GM12873 (cell line): Measurements from ENCODE around the gene TMEM132A.

ENCODE experiments used
- TF ChIP-seq, protein P1 (sequence below): IDR thresholded peaks from 2 replicates; pipeline ENCODE4 v1.5.1; 2012; ENCODE audit warnings: low read depth, mild to moderate bottlenecking, moderate library complexity, low read length, control low read depth; ENCODE audit not compliant: insufficient read depth; ENCODE audit errors: missing control alignments

TMEM132A gene

DNA sequence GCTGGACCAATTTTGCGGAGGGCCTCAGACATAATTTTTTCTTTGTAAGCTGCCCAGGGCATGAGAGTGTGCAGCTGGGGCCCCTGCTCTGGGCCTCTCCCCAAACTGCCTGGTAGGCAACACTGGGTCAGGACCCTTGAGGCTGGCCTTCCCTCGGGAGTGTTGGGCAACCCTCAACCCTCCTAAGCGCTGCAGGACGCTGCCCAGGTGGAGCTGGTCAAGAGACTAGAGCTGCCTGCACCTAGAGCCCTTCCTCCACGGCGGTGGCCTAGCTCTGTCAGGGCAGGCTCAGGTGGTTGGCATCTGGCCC, 505 bp upstream of the TMEM132A start:
- TF ChIP-seq, protein P1, sequence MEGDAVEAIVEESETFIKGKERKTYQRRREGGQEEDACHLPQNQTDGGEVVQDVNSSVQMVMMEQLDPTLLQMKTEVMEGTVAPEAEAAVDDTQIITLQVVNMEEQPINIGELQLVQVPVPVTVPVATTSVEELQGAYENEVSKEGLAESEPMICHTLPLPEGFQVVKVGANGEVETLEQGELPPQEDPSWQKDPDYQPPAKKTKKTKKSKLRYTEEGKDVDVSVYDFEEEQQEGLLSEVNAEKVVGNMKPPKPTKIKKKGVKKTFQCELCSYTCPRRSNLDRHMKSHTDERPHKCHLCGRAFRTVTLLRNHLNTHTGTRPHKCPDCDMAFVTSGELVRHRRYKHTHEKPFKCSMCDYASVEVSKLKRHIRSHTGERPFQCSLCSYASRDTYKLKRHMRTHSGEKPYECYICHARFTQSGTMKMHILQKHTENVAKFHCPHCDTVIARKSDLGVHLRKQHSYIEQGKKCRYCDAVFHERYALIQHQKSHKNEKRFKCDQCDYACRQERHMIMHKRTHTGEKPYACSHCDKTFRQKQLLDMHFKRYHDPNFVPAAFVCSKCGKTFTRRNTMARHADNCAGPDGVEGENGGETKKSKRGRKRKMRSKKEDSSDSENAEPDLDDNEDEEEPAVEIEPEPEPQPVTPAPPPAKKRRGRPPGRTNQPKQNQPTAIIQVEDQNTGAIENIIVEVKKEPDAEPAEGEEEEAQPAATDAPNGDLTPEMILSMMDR, result no peak

DNA sequence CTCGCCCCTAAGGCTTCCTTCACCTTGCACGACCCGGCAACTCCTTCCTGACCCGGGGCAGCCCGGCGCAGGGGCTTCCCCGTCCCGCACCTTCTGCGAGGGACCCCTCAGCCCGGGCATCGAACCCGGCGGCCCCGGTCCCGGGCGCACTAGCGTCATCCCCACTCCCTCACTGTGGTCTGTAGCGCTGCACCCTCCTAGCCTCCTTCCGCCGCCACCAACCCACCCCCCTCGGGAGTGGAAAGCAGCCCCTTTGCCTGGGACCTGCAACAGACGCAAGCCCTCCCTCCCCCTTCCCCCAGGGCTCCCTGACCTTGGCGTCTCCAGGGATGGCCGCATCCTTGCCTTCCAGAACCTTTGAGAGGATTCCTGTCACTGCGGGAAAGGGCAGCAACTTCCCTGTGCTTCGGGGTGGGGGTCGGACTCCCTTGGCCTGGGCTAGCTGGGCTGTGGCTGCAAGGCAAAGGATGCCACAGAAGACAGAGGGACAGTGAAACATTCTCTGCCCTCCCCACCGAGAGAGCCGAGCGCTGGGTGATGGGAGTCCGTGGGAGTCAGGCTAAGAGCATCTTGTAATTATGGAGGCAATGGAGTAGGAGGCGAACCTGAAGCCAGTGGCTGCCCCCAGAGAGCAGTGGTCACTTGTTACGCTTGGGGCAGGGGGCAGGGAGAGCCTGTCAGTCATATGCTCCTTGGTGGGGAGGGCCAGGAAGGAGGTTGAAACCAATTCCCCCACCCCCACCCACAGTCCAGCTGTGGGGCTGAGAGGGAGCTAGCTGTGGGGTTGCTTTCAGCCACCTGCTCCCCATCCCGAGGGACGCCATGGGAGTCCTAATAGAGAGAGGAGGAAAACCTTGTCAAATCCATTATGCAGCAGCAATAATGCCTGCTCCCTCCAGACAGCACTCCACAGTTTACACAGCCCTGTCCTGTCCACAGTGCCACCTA, 920 bp downstream of the TMEM132A start:
- TF ChIP-seq, protein P1, result no peak

DNA sequence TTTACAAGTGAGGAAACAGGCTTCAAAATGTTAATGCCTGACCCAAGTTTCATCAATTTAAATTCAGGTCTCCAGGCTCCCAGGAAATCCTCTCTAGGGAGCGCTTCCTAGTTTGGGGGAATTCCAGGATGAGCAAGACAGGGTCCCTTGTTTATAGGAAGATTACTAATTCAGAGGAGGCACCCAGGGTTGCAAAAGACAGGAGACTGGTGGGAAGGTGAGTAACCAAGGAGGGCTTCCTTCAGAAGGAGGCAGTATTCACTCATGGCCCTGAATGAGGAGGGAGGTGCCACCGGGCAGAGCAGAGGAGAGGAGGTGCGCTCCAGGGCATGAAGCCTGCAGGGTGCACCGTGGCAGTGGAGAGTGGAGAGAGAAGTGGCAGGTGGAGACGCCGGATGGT, 1.6 kb downstream of the TMEM132A start:
- TF ChIP-seq, protein P1, result no peak

DNA sequence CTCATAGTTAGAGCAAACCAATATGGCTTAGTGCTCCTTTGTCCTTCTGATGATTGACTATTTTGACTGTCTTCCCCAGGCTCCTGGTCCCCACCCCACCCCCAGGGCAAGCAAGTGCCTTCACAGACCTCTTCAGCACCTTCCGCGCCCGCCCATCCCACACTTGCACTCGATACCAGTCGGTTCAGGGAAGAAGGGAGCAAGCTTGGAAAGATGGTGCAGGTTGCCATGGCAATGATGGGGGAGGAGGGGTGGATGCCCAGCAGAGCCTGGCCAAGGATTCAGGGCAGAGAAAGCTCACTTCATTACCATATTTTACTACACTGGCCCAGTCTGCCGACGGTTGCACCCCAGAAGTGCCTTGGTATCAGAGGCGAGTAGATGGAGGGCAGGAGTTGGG, 2.2 kb downstream of the TMEM132A start:
- TF ChIP-seq, protein P1, result no peak

DNA sequence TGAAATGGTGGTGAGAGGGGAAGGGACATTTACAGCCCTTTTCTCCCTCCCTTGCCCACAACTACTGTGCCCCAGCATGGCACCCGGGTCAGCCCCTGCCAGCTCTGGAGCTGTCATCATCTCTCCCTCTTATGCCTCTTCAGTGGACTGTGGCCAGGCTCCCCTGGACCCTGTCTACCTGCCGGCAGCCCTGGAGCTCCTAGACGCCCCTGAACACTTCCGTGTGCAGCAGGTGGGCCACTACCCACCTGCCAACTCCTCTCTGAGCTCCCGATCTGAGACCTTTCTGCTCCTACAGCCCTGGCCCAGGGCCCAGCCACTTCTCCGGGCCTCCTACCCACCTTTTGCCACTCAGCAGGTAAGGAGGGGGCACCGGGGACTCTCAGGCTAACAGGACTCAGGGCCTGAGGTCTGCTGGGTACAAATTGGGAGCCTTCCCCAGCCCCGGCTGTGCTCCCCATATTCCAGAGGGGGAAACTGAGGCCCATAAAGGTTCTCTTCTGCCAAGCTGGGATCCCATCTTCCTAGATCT, 2.9 kb downstream of the TMEM132A start:
- TF ChIP-seq, protein P1, result no peak

DNA sequence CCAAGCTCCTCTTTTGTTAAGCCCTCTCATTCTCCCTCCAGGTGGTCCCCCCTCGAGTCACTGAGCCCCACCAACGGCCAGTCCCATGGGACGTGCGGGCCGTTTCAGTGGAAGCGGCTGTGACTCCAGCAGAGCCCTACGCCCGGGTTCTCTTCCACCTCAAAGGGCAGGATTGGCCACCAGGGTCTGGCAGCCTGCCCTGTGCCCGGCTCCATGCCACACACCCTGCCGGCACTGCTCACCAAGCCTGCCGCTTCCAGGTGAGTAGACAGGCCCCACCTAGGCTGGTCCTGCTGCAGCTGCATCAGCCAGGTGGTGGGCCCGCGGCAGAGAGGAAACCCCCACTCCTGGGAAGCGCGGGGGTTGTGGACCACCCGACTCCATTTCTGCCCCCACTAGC, 3.3 kb downstream of the TMEM132A start:
- TF ChIP-seq, protein P1, result no peak

DNA sequence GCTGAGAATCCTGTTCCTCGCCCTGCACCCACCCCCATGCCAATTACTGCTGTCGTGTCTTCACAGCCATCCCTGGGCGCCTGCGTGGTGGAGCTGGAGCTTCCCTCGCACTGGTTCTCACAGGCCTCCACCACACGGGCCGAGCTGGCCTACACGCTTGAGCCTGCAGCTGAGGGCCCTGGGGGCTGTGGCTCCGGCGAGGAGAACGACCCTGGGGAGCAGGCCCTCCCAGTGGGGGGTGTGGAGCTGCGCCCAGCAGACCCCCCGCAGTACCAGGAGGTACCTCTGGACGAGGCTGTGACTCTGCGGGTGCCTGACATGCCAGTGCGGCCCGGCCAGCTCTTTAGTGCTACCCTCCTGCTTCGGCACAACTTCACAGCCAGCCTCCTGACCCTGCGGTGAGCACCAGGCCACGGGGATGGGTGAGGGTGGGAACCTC, 4.3 kb downstream of the TMEM132A start:
- TF ChIP-seq, protein P1, result no peak
